IMR-90 (cell line): ENCODE data around the gene PEX5L.

Experiments
- CEBPB ChIP-seq: IDR thresholded peaks from 2 replicates; pipeline ENCODE4 v1.6.1; 2012; ENCODE audit warnings: low read depth, low read length, improper control_type of control experiment
- MAFK ChIP-seq: IDR thresholded peaks from 2 replicates; pipeline ENCODE4 v1.6.1; 2012; ENCODE audit warnings: low read depth, low read length, improper control_type of control experiment
- MXI1 ChIP-seq: IDR thresholded peaks from 2 replicates; pipeline ENCODE4 v1.6.1; 2012; ENCODE audit warnings: low read depth, mild to moderate bottlenecking, low read length, moderate library complexity, borderline replicate concordance
- POLR2A ChIP-seq: IDR thresholded peaks from 2 replicates; pipeline ENCODE4 v1.6.1; 2012; ENCODE audit warnings: mild to moderate bottlenecking, low read depth, low read length
- RAD21 ChIP-seq: IDR thresholded peaks from 2 replicates; pipeline ENCODE4 v1.6.1; 2012; ENCODE audit warnings: low read length, improper control_type of control experiment
- TF ChIP-seq, protein P1 (sequence below): conservative IDR thresholded peaks from 2 replicates; pipeline ENCODE4 v1.5.1; 2012; ENCODE audit warnings: mild to moderate bottlenecking, low read depth, low read length, improper control_type of control experiment
- TF ChIP-seq, protein P2 (sequence below): fragments of 150-350 bp; IDR thresholded peaks from 2 replicates; pipeline ENCODE4 v1.6.1; 2016; ENCODE audit warnings: low read depth, mild to moderate bottlenecking, low read length, moderate library complexity, borderline replicate concordance

DNA sequence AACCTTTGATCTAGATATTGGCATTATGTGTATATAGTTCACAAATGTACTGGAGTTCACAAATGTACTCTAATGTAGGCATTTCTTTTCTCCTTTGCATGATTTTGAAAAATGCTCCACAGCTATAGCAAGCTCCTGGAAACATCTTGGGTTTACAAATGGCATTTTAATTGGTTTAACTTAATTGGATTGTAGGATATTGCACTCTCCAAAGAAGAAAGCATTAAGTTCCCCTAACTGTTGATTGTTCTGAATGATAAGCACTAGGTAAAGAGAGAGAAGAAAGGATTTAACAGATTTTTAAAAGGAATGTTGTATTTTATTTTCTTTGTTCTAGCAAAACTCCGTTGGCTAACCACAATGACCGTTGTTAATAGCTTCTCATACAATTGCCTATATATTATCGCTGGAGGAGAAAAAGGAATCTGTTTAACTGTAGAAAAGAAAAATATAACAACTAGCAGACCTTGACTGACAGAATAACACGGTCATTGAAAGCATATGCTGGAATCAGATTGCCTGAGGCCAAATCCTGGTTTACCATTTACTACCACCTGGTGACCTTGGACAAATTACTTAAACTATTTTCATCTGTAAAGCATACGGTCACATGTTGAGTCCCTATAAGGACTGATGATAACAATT is 170.8 kb downstream of the PEX5L start:
- TF ChIP-seq, protein P1, sequence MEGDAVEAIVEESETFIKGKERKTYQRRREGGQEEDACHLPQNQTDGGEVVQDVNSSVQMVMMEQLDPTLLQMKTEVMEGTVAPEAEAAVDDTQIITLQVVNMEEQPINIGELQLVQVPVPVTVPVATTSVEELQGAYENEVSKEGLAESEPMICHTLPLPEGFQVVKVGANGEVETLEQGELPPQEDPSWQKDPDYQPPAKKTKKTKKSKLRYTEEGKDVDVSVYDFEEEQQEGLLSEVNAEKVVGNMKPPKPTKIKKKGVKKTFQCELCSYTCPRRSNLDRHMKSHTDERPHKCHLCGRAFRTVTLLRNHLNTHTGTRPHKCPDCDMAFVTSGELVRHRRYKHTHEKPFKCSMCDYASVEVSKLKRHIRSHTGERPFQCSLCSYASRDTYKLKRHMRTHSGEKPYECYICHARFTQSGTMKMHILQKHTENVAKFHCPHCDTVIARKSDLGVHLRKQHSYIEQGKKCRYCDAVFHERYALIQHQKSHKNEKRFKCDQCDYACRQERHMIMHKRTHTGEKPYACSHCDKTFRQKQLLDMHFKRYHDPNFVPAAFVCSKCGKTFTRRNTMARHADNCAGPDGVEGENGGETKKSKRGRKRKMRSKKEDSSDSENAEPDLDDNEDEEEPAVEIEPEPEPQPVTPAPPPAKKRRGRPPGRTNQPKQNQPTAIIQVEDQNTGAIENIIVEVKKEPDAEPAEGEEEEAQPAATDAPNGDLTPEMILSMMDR = no peak
- no peak for TF ChIP-seq CEBPB
- TF ChIP-seq POLR2A = no peak
- TF ChIP-seq RAD21 = no peak
- no peak for TF ChIP-seq MAFK
- TF ChIP-seq, protein P2, sequence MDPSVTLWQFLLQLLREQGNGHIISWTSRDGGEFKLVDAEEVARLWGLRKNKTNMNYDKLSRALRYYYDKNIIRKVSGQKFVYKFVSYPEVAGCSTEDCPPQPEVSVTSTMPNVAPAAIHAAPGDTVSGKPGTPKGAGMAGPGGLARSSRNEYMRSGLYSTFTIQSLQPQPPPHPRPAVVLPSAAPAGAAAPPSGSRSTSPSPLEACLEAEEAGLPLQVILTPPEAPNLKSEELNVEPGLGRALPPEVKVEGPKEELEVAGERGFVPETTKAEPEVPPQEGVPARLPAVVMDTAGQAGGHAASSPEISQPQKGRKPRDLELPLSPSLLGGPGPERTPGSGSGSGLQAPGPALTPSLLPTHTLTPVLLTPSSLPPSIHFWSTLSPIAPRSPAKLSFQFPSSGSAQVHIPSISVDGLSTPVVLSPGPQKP = no peak
- no peak for TF ChIP-seq MXI1
